HCT116 (cell line): Measurements from ENCODE around the gene HES6. TPM values are rescaled to one million over a fixed set of nuclear protein-coding genes. Genes with fewer than 3 reads are reported as not detected.

Experiments
- ATAC-seq: fragments of 200-7000 bp; cut with Tn5 transposase; 2 replicates; pipeline ENCODE4 v1.9.1; 2020; ENCODE audit warnings: mild to moderate bottlenecking, moderate library complexity
- BruUV-seq: library from RNA; stranded (reverse); fragments of 400-500 nt; replicated peaks from 2 replicates; lab custom pipeline; 2021; lab: Mats Ljungman, UMichigan
- CTCF ChIA-PET: fragments of 300-600 bp; sonication (Branson Sonifier 250); formaldehyde crosslinking; loops from one replicate; lab custom pipeline; 2021; ENCODE audit warnings: antibody characterized with exemption; lab: Charles Lee
- POLR2A ChIA-PET: fragments of 300-600, 350-600 bp; sonication (Branson Sonifier 250); formaldehyde crosslinking; loops from one replicate; lab custom pipeline; 2021; ENCODE audit warnings: antibody characterized with exemption; lab: Charles Lee
- RAD21 ChIA-PET, 2 experiments: fragments of 300-600 bp; sonication (Branson Sonifier 250); formaldehyde crosslinking; loops; one replicate each; lab custom pipeline; 2023; ENCODE audit warnings: low total read pairs in 2 of 2; ENCODE audit not compliant: uncharacterized antibody in 2 of 2, unreplicated experiment in 2 of 2, low non-redundant PET in 1 of 2; lab: Charles Lee
- DNase-seq: peaks from one replicate; pipeline ENCODE4 v3.0.0-alpha.2; 2010; ENCODE audit warnings: low read depth, low spot score
- H2AFZ ChIP-seq: fragments of 200-600 bp; shearing (Covaris generic), sonication (generic); 2 replicates; pipeline ENCODE4 v1.6.1; 2017; ENCODE audit warnings: low read depth, mixed run types, mixed read lengths, antibody characterized with exemption, low read length; ENCODE audit not compliant: poor library complexity, severe bottlenecking
- H3K27ac ChIP-seq: 2 replicates; pipeline ENCODE4 v1.5.1; 2012; ENCODE audit warnings: low read depth, low read length
- H3K27me3 ChIP-seq: fragments of 200-600 bp; sonication (generic); 2 replicates; pipeline ENCODE4 v1.6.1; 2016; ENCODE audit warnings: mixed run types, low read length, mixed read lengths; ENCODE audit not compliant: insufficient read depth
- H3K36me3 ChIP-seq, 2 experiments: fragments of 200-500 bp in 1 of 2; fragments of 200-600 bp in 1 of 2; sonication (Bioruptor generic) in 1 of 2; sonication (generic) in 1 of 2; 2 replicates each; pipeline versions ENCODE4 v1.5.1 to v1.6.1; 2014 to 2016; ENCODE audit warnings: low read length in 2 of 2, inconsistent platforms in 1 of 2, mixed read lengths in 1 of 2, mixed run types in 1 of 2; ENCODE audit not compliant: insufficient read depth in 2 of 2, control insufficient read depth in 1 of 2
- H3K4me1 ChIP-seq, 2 experiments: fragments of 200-600 bp in 1 of 2; sonication (generic) in 1 of 2; 2 replicates each; pipeline versions ENCODE4 v1.5.1 to v1.6.1; 2012 to 2017; ENCODE audit warnings: low read length in 2 of 2, inconsistent platforms in 1 of 2, mild to moderate bottlenecking in 1 of 2, mixed read lengths in 1 of 2, mixed run types in 1 of 2, moderate library complexity in 1 of 2; ENCODE audit not compliant: insufficient read depth in 2 of 2, control insufficient read depth in 1 of 2
- H3K4me2 ChIP-seq: fragments of 200-600 bp; sonication (generic); 2 replicates; pipeline ENCODE4 v1.6.1; 2017; ENCODE audit warnings: mixed run types, low read length, mixed read lengths
- H3K4me3 ChIP-seq, 2 experiments: fragments of 200-600 bp in 1 of 2; sonication (generic) in 1 of 2; replicated peaks in 1 of 2; 2 replicates each; pipeline ENCODE4 v1.5.1; 2011 to 2016; ENCODE audit warnings: low read length in 2 of 2, control low read depth in 1 of 2, low read depth in 1 of 2, mild to moderate bottlenecking in 1 of 2, mixed read lengths in 1 of 2, mixed run types in 1 of 2
- H3K79me2 ChIP-seq: fragments of 200-600 bp; sonication (generic); 2 replicates; pipeline ENCODE4 v1.6.1; 2017; ENCODE audit warnings: mild to moderate bottlenecking, mixed run types, low read length, moderate library complexity, mixed read lengths; ENCODE audit not compliant: insufficient read depth
- H3K9ac ChIP-seq: fragments of 200-600 bp; sonication (generic); 2 replicates; pipeline ENCODE4 v1.6.1; 2016; ENCODE audit warnings: low read length, mixed read lengths
- H3K9me2 ChIP-seq: fragments of 200-600 bp; sonication (generic), shearing (Covaris generic); 2 replicates; pipeline ENCODE4 v1.6.1; 2017; ENCODE audit warnings: mixed run types, mild to moderate bottlenecking, moderate library complexity; ENCODE audit not compliant: insufficient read depth
- H3K9me3 ChIP-seq, 2 experiments: fragments of 200-500 bp in 1 of 2; fragments of 200-600 bp in 1 of 2; sonication (Bioruptor generic) in 1 of 2; sonication (generic) in 1 of 2; 2 replicates each; pipeline ENCODE4 v1.6.1; 2014 to 2017; ENCODE audit warnings: low read length in 2 of 2, mixed read lengths in 2 of 2, inconsistent platforms in 1 of 2, low read depth in 1 of 2, mild to moderate bottlenecking in 1 of 2, mixed run types in 1 of 2, moderate library complexity in 1 of 2; ENCODE audit not compliant: control insufficient read depth in 1 of 2, insufficient read depth in 1 of 2
- H4K20me1 ChIP-seq: fragments of 200-600 bp; sonication (generic), shearing (Covaris generic); 2 replicates; pipeline ENCODE4 v1.6.1; 2017; ENCODE audit warnings: mixed run types, mild to moderate bottlenecking, moderate library complexity; ENCODE audit not compliant: insufficient read depth
- CBX3 ChIP-seq: IDR thresholded peaks from 2 replicates; pipeline ENCODE4 v1.6.1; 2012; ENCODE audit warnings: low read depth
- CTCF ChIP-seq, 3 experiments: fragments of 200-600 bp in 1 of 3; sonication (generic) in 1 of 3; IDR thresholded peaks in 2 of 3; conservative IDR thresholded peaks in 1 of 3; 2 replicates each; pipeline ENCODE4 v1.5.1; 2012 to 2017; ENCODE audit warnings: low read depth in 2 of 3, low read length in 2 of 3, antibody characterized with exemption in 1 of 3, borderline replicate concordance in 1 of 3, control low read depth in 1 of 3, mild to moderate bottlenecking in 1 of 3, mixed read lengths in 1 of 3, mixed run types in 1 of 3, moderate library complexity in 1 of 3; ENCODE audit not compliant: insufficient read depth in 1 of 3
- EGR1 ChIP-seq: IDR thresholded peaks from 2 replicates; pipeline ENCODE4 v1.6.1; 2012; ENCODE audit warnings: low read depth
- POLR2AphosphoS5 ChIP-seq: IDR thresholded peaks from 2 replicates; pipeline ENCODE4 v1.6.1; 2011; ENCODE audit warnings: mild to moderate bottlenecking, low read depth, low read length, moderate library complexity
- TCF7L2 ChIP-seq: IDR thresholded peaks from 2 replicates; pipeline ENCODE4 v1.7.0; 2011; ENCODE audit warnings: borderline replicate concordance, inconsistent platforms; ENCODE audit not compliant: insufficient read depth, insufficient read length; ENCODE audit errors: extremely low read depth
- intact Hi-C: fragments of 100-400 bp; cut with micrococcal nuclease; formaldehyde crosslinking; loops from 2 replicates; pipeline ENCODE4 v1.10.0; 2022
- total RNA-seq: library from RNA; stranded (reverse); gene quantifications from one replicate; pipeline ENCODE4 v1.2.1, GENCODE V29; 2021; ENCODE audit not compliant: unreplicated experiment

The HES6 gene
- total RNA-seq, 1 experiment from 2014 or later: 47.8 TPM

- TF ChIP-seq POLR2AphosphoS5 (no peak), CBX3 (no peak), EGR1 (no peak), TCF7L2 (no peak)
These were observed 11.1 kb downstream of the HES6 start (continued) for GRCh38 chr2:238228700-238229099.

- ATAC-seq (0 out of 2 replicates have a peak, but pooled peaks have one; percentile 10), DNase-seq (no peak)
- Histone ChIP-seq H4K20me1 (no peaks in the 10 kb centered on the region), H3K9me3 (no peaks in the 10 kb centered on the region), H3K4me1 (no peaks in the 10 kb centered on the region)
- RAD21 ChIA-PET: no interaction called here
- CTCF ChIA-PET: no interaction called here
- TF ChIP-seq CTCF (IDR thresholded peaks at IDR 0.05 in 2 of 3, conservative IDR thresholded peaks at IDR 0.05 in 1 of 3; ENCODE audit: borderline replicate concordance in 1 of 3, insufficient read depth in 1 of 3, low read depth in 2 of 3, low read length in 2 of 3): no peak
- TF ChIP-seq, all 23 proteins: peak for 0
- H3K9ac ChIP-seq: no peak overlapping the region
- BruUV-seq: no TSS peak
- no peaks in the 10 kb centered on the region for H3K9me2 ChIP-seq
- no peaks in the 10 kb centered on the region for H3K27me3 ChIP-seq
- H3K4me2 ChIP-seq: no peak overlapping the region
- POLR2A ChIA-PET: no interaction called here
- intact Hi-C loops: no loop called here
- H3K4me3 ChIP-seq: no peak overlapping the region
- no peak overlapping the region for H3K27ac ChIP-seq
- no peaks in the 10 kb centered on the region for H3K36me3 ChIP-seq
- no peak overlapping the region for H2AFZ ChIP-seq
- H3K79me2 ChIP-seq: no peaks in the 10 kb centered on the region
These were observed 12.2 kb downstream of the HES6 start for GRCh38 chr2:238227587-238228032.
